Neural cell (in vitro differentiated cells): ENCODE results near the gene PGM1.

Experiments
- CTCF ChIP-seq: fragments of 450-650 bp; IDR thresholded peaks from 2 replicates; pipeline ENCODE4 v1.5.1; 2014; ENCODE audit warnings: antibody characterized with exemption, mild to moderate bottlenecking, moderate library complexity; ENCODE audit not compliant: poor library complexity, severe bottlenecking
- EP300 ChIP-seq: fragments of 450-650 bp; conservative IDR thresholded peaks from 2 replicates; pipeline ENCODE4 v1.6.1; 2014; ENCODE audit warnings: antibody characterized with exemption, mild to moderate bottlenecking, moderate library complexity; ENCODE audit not compliant: poor library complexity, severe bottlenecking
- MXI1 ChIP-seq: fragments of 450-650 bp; conservative IDR thresholded peaks from 2 replicates; pipeline ENCODE4 v1.6.1; 2014; ENCODE audit warnings: antibody characterized with exemption, mild to moderate bottlenecking; ENCODE audit not compliant: poor library complexity, severe bottlenecking
- POLR2AphosphoS5 ChIP-seq: IDR thresholded peaks from 2 replicates; pipeline ENCODE4 v1.6.1; 2012
- SMC3 ChIP-seq: fragments of 450-650 bp; conservative IDR thresholded peaks from 2 replicates; pipeline ENCODE4 v1.6.1; 2014; ENCODE audit warnings: antibody characterized with exemption, mild to moderate bottlenecking, moderate library complexity; ENCODE audit not compliant: poor library complexity

- TF ChIP-seq EP300, result no peak
- TF ChIP-seq SMC3, result no peak
- TF ChIP-seq CTCF, result no peak
- no peak for TF ChIP-seq POLR2AphosphoS5
- no peak for TF ChIP-seq MXI1
These were observed 24.2 kb downstream of the PGM1 start for GRCh38 chr1:63617450-63617849.
